ENCODE measurements around the gene STX8. TPM values are rescaled to one million over a fixed set of nuclear protein-coding genes. Genes with fewer than 3 reads are reported as not detected.
A peak's percentile ranks its signal among the peaks of the same experiment; 100 is the strongest.

Gene STX8
- total and polyA plus RNA-seq, 7 donors: 34.0 to 70.6 (median 50.5) TPM

GRCh38 chr17:9444687-9445086 is 130.9 kb downstream of the STX8 start:
- H3K4me1 ChIP-seq: peaks cover 5% of the 10 kb centered on the region
- no peak for TF ChIP-seq CTCF (IDR thresholded peaks at IDR 0.05)
- no peak overlapping the region for H3K27ac ChIP-seq
- H3K36me3 ChIP-seq (ENCODE audit: insufficient read depth in 1 of 2, low read depth in 1 of 2): no peaks in the 10 kb centered on the region
- H3K27me3 ChIP-seq (ENCODE audit: insufficient read depth in 3 of 3, low read length in 2 of 3): no peaks in the 10 kb centered on the region
- H3K9me3 ChIP-seq: no peaks in the 10 kb centered on the region
- ATAC-seq (peak in 1 of 4 donors; percentile 71), DNase-seq (no peak)
- 34 to 45% (median 43%) methylated on average over 5 of the region's 5 CpGs for WGBS, 3 donors
- H3K4me3 ChIP-seq: no peak overlapping the region
- intact Hi-C loops (cut with DNase I): no loop called here

DNA sequence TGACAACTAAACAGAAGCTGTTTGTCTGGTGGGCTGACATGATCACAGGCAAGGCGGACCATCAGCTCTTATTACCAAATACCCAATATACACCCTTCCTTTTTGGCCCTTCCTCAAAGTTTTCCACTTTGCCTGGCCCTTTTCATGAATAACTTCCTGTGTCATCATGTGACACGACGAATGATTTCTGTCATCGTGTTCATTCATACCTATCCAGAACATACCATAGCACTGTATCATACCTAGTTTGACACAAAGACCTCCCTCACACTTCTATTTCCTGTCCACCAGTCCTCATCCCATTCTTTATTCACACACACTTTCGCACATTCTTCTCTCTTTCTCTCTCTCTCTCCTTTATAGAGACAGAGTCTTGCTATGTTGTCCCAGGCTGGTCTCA is 131.8 kb downstream of the STX8 start:
- intact Hi-C loops (cut with DNase I): no loop called here
- Histone ChIP-seq H3K27ac (no peak overlapping the region), H3K9me3 (no peaks in the 10 kb centered on the region), H3K36me3 (ENCODE audit: insufficient read depth in 1 of 2, low read depth in 1 of 2) (no peaks in the 10 kb centered on the region), H3K27me3 (ENCODE audit: insufficient read depth in 3 of 3, low read length in 2 of 3) (no peaks in the 10 kb centered on the region), H3K4me1 (peaks cover 5% of the 10 kb centered on the region), H3K4me3 (no peak overlapping the region)
- WGBS, 3 donors: 77 to 82% (median 82%) methylated on average over 5 of the region's 5 CpGs
- no peak for ATAC-seq
- no peak for DNase-seq
- no peak for TF ChIP-seq CTCF (IDR thresholded peaks at IDR 0.05)

DNA sequence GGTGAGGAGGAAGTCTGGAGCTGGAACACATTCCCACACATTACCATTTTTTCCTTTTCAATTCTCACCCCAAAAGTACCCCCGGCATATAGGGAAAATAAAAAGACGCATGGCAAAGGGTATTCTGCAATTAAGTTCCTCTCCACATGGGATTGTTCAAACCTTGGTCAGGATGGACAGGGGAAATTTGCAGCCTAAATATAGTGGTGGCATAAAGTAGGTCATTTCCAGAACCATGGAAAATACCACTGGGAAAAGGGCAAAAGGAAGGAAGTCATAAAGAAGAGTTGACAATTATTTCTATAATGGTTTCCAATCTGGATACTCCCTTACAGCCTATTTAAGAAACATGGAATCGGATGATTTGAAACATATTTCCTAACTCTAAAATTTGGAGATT is 135.8 kb downstream of the STX8 start:
- DNase-seq (no peak), ATAC-seq (no peak)
- TF ChIP-seq CTCF (IDR thresholded peaks at IDR 0.05): no peak
- H3K4me1 ChIP-seq: peaks cover 5% of the 10 kb centered on the region
- no peak overlapping the region for H3K4me3 ChIP-seq
- H3K9me3 ChIP-seq: no peaks in the 10 kb centered on the region
- WGBS, 3 donors: 77 to 91% (median 89%) methylated on average over 3 of the region's 3 CpGs
- no peaks in the 10 kb centered on the region for H3K36me3 ChIP-seq (ENCODE audit: insufficient read depth in 1 of 2, low read depth in 1 of 2)
- no peak overlapping the region for H3K27ac ChIP-seq
- H3K27me3 ChIP-seq (ENCODE audit: insufficient read depth in 3 of 3, low read length in 2 of 3): no peaks in the 10 kb centered on the region
- intact Hi-C loops (cut with DNase I): no loop called here

DNA sequence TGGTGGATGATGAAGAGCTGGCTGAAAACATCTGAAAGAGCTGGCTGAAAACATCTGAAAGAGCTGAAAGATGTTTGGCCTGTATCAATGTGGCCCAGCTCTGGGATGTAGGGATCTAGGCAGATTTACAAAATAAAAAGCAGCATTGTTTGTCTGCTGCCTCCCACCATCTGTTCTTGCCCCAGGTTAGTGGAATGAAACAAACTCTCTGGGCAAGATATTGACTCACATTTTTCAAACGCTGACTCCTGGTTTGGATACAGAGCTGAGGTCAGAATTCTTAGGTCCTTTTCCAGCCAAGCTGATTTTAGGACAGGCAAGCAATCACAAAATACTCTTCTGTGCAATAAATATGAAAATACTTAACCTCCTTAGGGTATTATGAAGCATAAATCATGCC is 139.0 kb downstream of the STX8 start:
- DNase-seq (no peak), ATAC-seq (no peak)
- Histone ChIP-seq H3K27ac (no peak overlapping the region), H3K4me3 (no peak overlapping the region), H3K9me3 (no peaks in the 10 kb centered on the region), H3K4me1 (peaks cover 24% of the 10 kb centered on the region), H3K27me3 (ENCODE audit: insufficient read depth in 3 of 3, low read length in 2 of 3) (no peaks in the 10 kb centered on the region), H3K36me3 (ENCODE audit: insufficient read depth in 1 of 2, low read depth in 1 of 2) (no peaks in the 10 kb centered on the region)
- 31 to 39% (median 32%) methylated on average over 1 of the region's 1 CpG for whole genome bisulfite sequencing, 3 donors
- TF ChIP-seq CTCF (IDR thresholded peaks at IDR 0.05): no peak
- intact Hi-C loops (cut with DNase I): no loop called here

- Histone ChIP-seq H3K9me3 (no peaks in the 10 kb centered on the region), H3K4me3 (no peak overlapping the region), H3K36me3 (ENCODE audit: insufficient read depth in 1 of 2, low read depth in 1 of 2) (no peaks in the 10 kb centered on the region), H3K27ac (no peak overlapping the region), H3K27me3 (ENCODE audit: insufficient read depth in 3 of 3, low read length in 2 of 3) (no peaks in the 10 kb centered on the region), H3K4me1 (peaks cover 25% of the 10 kb centered on the region)
- ATAC-seq: no peak
- no peak for DNase-seq
- intact Hi-C loops (cut with DNase I): no loop called here
- WGBS, 3 donors: 93 to 96% (median 93%) methylated on average over 6 of the region's 6 CpGs
- no peak for TF ChIP-seq CTCF (IDR thresholded peaks at IDR 0.05)
Measured at GRCh38 chr17:9435165-9435564, 140.5 kb downstream of the STX8 start.
